Neuronal stem cell (in vitro differentiated cells): ENCODE results near the gene TEX54. TPM values are rescaled to one million over a fixed set of nuclear protein-coding genes. Genes with fewer than 3 reads are reported as not detected.
A peak's percentile ranks its signal among the peaks of the same experiment; 100 is the strongest.

ENCODE experiments used
- DNase-seq: peaks from one replicate; pipeline ENCODE4 v3.0.0-alpha.2; 2013; ENCODE audit warnings: low spot score
- H2AFZ ChIP-seq: one replicate; pipeline ENCODE4 v1.6.1; 2013; ENCODE audit warnings: mild to moderate bottlenecking, low read length, inconsistent platforms
- H2AK5ac ChIP-seq: 2 replicates; pipeline ENCODE4 v1.6.1; 2013; ENCODE audit warnings: low read depth, mild to moderate bottlenecking, inconsistent platforms, low read length, moderate library complexity, mixed read lengths
- H2BK120ac ChIP-seq: 2 replicates; pipeline ENCODE4 v1.6.1; 2013; ENCODE audit warnings: low read depth, mild to moderate bottlenecking, inconsistent platforms, low read length, moderate library complexity, mixed read lengths
- H2BK12ac ChIP-seq: one replicate; pipeline ENCODE4 v1.6.1; 2013; ENCODE audit warnings: low read length, inconsistent platforms
- H2BK15ac ChIP-seq: 2 replicates; pipeline ENCODE4 v1.6.1; 2013; ENCODE audit warnings: mild to moderate bottlenecking, low read length, inconsistent platforms, mixed read lengths
- H2BK5ac ChIP-seq: one replicate; pipeline ENCODE4 v1.6.1; 2013; ENCODE audit warnings: inconsistent platforms, mild to moderate bottlenecking, low read length, moderate library complexity
- H3K14ac ChIP-seq: one replicate; pipeline ENCODE4 v1.6.1; 2013; ENCODE audit warnings: low read length, inconsistent platforms
- H3K18ac ChIP-seq: 2 replicates; pipeline ENCODE4 v1.6.1; 2013; ENCODE audit warnings: low read length, inconsistent platforms
- H3K23ac ChIP-seq: 2 replicates; pipeline ENCODE4 v1.6.1; 2013; ENCODE audit warnings: low read depth, mild to moderate bottlenecking, mixed read lengths, low read length, inconsistent platforms; ENCODE audit not compliant: poor library complexity
- H3K27ac ChIP-seq: replicated peaks from 3 replicates; pipeline ENCODE4 v1.5.1; 2013; ENCODE audit warnings: low read length, inconsistent platforms
- H3K27me3 ChIP-seq, 3 experiments: 2 replicates each; pipeline ENCODE4 v1.6.1; 2013; ENCODE audit warnings: low read length in 3 of 3, mild to moderate bottlenecking in 2 of 3, inconsistent platforms in 1 of 3, low read depth in 1 of 3, mixed read lengths in 1 of 3, moderate library complexity in 1 of 3; ENCODE audit not compliant: control insufficient read depth in 3 of 3, insufficient read depth in 3 of 3
- H3K36me3 ChIP-seq, 2 donors: replicated peaks in 1 of 2; 2 replicates each; pipeline ENCODE4 v1.6.1; 2013; ENCODE audit warnings: low read length in 2 of 2; ENCODE audit not compliant: control insufficient read depth in 2 of 2, insufficient read depth in 2 of 2
- H3K4ac ChIP-seq: 2 replicates; pipeline ENCODE4 v1.6.1; 2013; ENCODE audit warnings: inconsistent platforms, mild to moderate bottlenecking, low read length, moderate library complexity
- H3K4me1 ChIP-seq, 2 donors: 1 replicate in 1 of 2; 2 replicates in 1 of 2; pipeline ENCODE4 v1.6.1; 2013; ENCODE audit warnings: low read length in 2 of 2, low read depth in 1 of 2; ENCODE audit not compliant: control insufficient read depth in 2 of 2, insufficient read depth in 1 of 2
- H3K4me2 ChIP-seq: one replicate; pipeline ENCODE4 v1.6.1; 2013; ENCODE audit warnings: mild to moderate bottlenecking, low read length, inconsistent platforms; ENCODE audit not compliant: insufficient read depth, poor library complexity, severe bottlenecking
- H3K4me3 ChIP-seq, 2 donors: 2 replicates each; pipeline ENCODE4 v1.5.1; 2013; ENCODE audit warnings: low read length in 2 of 2, mild to moderate bottlenecking in 2 of 2, inconsistent platforms in 1 of 2, moderate library complexity in 1 of 2
- H3K79me1 ChIP-seq: one replicate; pipeline ENCODE4 v1.6.1; 2013; ENCODE audit warnings: low read depth, mild to moderate bottlenecking, inconsistent platforms, low read length, moderate library complexity
- H3K9ac ChIP-seq: one replicate; pipeline ENCODE4 v1.6.1; 2013; ENCODE audit warnings: mild to moderate bottlenecking, low read depth, low read length, inconsistent platforms; ENCODE audit not compliant: poor library complexity
- H3K9me3 ChIP-seq, 2 donors: replicated peaks in 1 of 2; 2 replicates each; pipeline versions ENCODE3 to v1.6.1; 2013; ENCODE audit warnings: low read length in 2 of 2, mild to moderate bottlenecking in 2 of 2, inconsistent platforms in 1 of 2, low read depth in 1 of 2, mixed read lengths in 1 of 2, moderate library complexity in 1 of 2; ENCODE audit not compliant: control insufficient read depth in 2 of 2, insufficient read depth in 1 of 2
- H4K8ac ChIP-seq: one replicate; pipeline ENCODE4 v1.6.1; 2013; ENCODE audit warnings: low read depth, mild to moderate bottlenecking, inconsistent platforms, low read length, moderate library complexity
- H4K91ac ChIP-seq: one replicate; pipeline ENCODE4 v1.6.1; 2013; ENCODE audit warnings: low read length, low read depth, mild to moderate bottlenecking, inconsistent platforms; ENCODE audit not compliant: poor library complexity
- WGBS, 2 donors: extraction: QIAGEN DNeasy Blood & Tissue Kit; methylation state at CpG; one replicate each; pipeline ENCODE4 v1.1.7; 2013; ENCODE audit warnings: missing lambda C conversion rate in 2 of 2, mixed read lengths in 1 of 2; ENCODE audit not compliant: insufficient read length in 2 of 2, insufficient replicate concordance in 1 of 2; ENCODE audit errors: extremely low coverage in 2 of 2; 5-methylcytosine and 5-hydroxymethylcytosine counted together
- small RNA-seq: library from polyadenylated mRNA; stranded (forward); fragments of <200 nt; extraction: miRNeasy Mini kit (QIAGEN cat#:217004); gene quantifications from one replicate; pipeline ENCODE3, GENCODE V24; 2013; ENCODE audit not compliant: insufficient read depth

TEX54 gene

DNA sequence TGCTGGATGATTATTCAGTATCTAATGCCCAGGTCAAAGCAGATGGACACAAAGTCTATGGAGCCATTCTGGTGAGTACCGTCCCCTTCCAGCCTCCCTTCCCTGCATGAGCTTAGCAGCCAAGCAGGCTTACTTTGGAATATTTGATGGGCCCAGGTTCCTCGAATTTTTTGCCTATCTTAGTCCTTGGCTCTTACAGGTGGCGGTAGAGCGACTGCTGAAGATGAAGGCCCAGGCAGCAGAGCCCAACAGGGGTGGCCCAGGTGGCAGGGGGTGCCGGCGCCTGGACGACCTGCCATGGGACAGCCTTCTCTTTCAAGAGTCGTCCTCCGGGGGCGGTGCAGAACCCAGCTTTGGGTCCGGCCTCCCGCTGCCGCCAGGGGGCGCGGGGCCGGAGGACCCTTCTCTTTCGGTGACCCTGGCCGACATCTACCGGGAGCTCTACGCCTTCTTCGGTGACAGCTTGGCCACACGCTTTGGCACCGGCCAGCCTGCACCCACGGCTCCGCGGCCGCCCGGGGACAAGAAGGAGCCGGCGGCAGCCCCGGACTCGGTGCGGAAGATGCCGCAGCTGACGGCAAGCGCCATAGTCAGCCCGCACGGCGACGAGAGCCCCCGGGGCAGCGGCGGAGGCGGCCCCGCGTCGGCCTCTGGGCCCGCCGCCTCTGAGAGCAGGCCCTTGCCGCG, 46.2 kb downstream of the TEX54 start:
- Histone ChIP-seq H2BK12ac (no peak overlapping the region), H3K27me3 (no peaks in the 10 kb centered on the region), H2BK15ac (no peak overlapping the region), H3K9ac (peak overlapping the region; percentile 80), H2AK5ac (peak overlapping the region; percentile 74), H3K14ac (no peak overlapping the region), H2BK5ac (peak overlapping the region; percentile 30), H4K8ac (no peak overlapping the region), H2AFZ (peak overlapping the region; percentile 87), H3K9me3 (no peaks in the 10 kb centered on the region), H3K36me3 (peaks cover 25 to 76% of the 10 kb centered on the region in 2 donors), H3K18ac (peak overlapping the region; percentile 90), H3K79me1 (peaks cover 3% of the 10 kb centered on the region), H3K4me1 (peaks cover 5 to 7% of the 10 kb centered on the region in 2 donors), H3K4ac (no peak overlapping the region), H3K23ac (peak overlapping the region; percentile 93), H3K4me2 (peak overlapping the region; percentile 64), H3K27ac (peak overlapping the region; percentile 47), H3K4me3 (peak overlapping the region; percentile 84 to 96), H4K91ac (no peak overlapping the region), H2BK120ac (no peak overlapping the region)
- DNase-seq: peak; percentile 88
- WGBS, 2 donors: no CpG with 5 or more reads among the region's 51 CpGs

DNA sequence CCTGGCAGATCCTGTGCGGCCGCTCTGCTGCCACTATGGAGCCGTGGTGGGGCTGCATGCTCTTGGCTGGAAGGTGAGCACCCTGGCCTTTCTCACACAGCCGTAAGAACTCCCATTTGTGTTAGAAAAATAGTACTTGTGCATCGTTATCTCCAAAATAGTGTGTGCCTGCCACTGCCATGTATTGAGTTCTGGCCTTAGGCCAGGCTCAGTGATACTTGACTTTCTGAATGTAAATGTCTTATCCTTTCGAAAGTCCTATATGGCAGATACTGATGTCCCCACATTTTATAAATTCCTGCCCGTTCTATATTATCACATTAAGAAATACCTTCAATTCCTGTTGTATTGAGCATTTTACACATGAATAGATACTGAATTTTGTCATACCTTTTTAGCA, 49.9 kb downstream of the TEX54 start:
- no peak overlapping the region for H4K8ac ChIP-seq
- no peak overlapping the region for H2BK15ac ChIP-seq
- no peak overlapping the region for H4K91ac ChIP-seq
- H3K18ac ChIP-seq: no peak overlapping the region
- H3K27me3 ChIP-seq: no peaks in the 10 kb centered on the region
- H3K4ac ChIP-seq: no peak overlapping the region
- no peak overlapping the region for H2AFZ ChIP-seq
- H3K4me2 ChIP-seq: no peak overlapping the region
- H3K14ac ChIP-seq: no peak overlapping the region
- H2BK12ac ChIP-seq: no peak overlapping the region
- H3K23ac ChIP-seq: no peak overlapping the region
- DNase-seq: no peak
- H3K36me3 ChIP-seq: peaks cover 21 to 72% of the 10 kb centered on the region in 2 donors
- no peak overlapping the region for H2BK5ac ChIP-seq
- H2AK5ac ChIP-seq: no peak overlapping the region
- no peak overlapping the region for H3K9ac ChIP-seq
- no peak overlapping the region for H2BK120ac ChIP-seq
- H3K9me3 ChIP-seq: no peaks in the 10 kb centered on the region
- H3K4me3 ChIP-seq: no peak overlapping the region
- H3K4me1 ChIP-seq: peaks cover 3 to 4% of the 10 kb centered on the region in 2 donors
- H3K27ac ChIP-seq: no peak overlapping the region
- WGBS, 2 donors: no CpG with 5 or more reads among the region's 7 CpGs
- H3K79me1 ChIP-seq: no peaks in the 10 kb centered on the region

Small RNA genes lying within 50 kb of the gene (small RNA-seq; reads per million reads assigned to genes)
- gene MIR6514 (5.5 reads per million, percentile 26 among the genes with 10 or more reads in this experiment), gene RF00099 (not detected), gene RNU6-118P (not detected), gene SNORD22 (not detected), gene SNORD26 (not detected), gene SNORD27 (not detected), gene SNORD28 (not detected), gene SNORD30 (579 reads per million, percentile 98 among the genes with 10 or more reads in this experiment)
